GM19240 (cell line): Measurements from ENCODE around the gene SMC1B.
"Not testable (repeated sequence)": the region's sequence is repeated elsewhere in the genome, so short reads cannot be mapped to it uniquely, and the experiment has no call there.

Experiments
- DNase-seq: peaks from one replicate; pipeline ENCODE4 v3.0.0; 2011; ENCODE audit warnings: low spot score; ENCODE audit not compliant: insufficient read length

SMC1B gene

DNA sequence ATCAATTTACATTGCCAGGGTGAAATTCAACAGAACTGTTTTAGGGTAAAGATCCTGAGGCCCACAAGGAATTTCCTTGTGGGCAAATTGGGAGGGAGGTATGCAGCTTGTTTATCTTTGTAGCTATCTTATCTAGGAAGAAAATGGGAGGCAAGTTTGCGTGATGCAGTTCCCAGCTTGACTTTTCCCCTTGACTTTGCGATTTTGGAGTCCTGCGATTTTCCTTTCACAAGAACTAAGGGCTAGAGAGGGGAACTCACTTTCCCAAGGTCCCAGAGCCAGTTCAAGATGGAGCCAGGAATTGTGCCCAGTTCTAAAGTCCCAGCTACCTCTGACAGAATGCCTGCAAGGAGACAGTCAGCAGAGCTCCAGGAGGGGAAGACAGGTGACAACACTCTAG lies 30.8 kb upstream of the SMC1B start:
- DNase-seq: no peak

DNA sequence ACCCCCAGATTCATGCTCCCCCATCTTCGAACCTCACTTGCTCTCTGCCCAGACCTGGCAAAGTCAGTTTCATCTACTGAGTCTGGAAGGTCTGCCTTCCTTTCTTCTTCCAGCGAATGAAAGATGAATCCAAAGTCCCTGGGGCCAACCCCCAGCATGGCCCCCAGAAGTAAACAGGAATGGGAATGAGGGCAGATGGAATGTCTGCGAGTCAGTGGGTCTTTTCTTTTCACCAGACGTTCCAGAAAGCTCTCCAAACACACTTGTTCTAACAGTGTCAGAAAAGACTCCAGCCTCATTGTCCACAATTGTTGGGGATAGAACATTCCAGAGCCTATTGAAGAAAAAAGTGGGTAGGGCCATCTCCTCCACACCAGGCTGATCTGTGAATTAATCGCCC lies 28.7 kb upstream of the SMC1B start:
- no peak for DNase-seq

DNA sequence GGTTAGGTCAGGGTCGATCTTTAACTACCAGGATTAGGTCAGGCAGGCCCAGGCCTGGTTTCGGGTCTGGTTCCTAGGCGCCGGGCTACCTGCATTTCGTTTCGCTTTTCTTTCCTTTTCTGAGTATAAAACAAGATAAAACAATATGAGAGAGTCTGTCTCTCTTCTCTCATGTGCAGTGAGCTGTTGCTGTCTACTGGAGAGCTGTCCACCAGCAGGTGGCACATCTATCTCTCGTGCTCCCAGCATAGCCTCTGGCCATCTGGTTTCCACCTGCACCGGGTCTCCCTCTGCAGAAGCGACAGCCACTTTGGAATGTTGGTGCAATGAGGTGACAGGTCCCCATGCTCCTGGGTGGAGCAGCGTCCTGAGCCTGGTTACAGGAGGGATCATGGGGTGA lies 27.7 kb upstream of the SMC1B start:
- peak; percentile 36 for DNase-seq

DNA sequence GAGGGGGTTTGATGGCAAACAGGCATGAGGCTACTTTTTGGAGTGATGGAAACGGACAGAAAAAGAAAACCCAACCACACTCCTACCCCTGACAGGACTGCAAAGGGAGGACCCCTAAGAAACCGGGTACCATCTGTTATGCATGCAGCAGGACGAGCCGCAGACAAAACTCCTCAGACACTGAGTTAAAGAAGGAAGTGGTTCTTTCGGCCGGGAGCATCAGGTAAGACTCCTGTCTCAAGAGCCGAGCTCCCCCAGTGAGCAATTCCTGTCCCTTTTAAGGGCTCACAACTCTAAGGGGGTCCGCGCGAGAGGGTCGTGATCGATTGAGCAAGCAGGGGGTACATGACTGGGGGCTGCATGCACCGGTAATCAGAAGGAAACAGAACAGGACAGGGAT lies 27.3 kb upstream of the SMC1B start:
- DNase-seq: not testable (repeated sequence)

DNA sequence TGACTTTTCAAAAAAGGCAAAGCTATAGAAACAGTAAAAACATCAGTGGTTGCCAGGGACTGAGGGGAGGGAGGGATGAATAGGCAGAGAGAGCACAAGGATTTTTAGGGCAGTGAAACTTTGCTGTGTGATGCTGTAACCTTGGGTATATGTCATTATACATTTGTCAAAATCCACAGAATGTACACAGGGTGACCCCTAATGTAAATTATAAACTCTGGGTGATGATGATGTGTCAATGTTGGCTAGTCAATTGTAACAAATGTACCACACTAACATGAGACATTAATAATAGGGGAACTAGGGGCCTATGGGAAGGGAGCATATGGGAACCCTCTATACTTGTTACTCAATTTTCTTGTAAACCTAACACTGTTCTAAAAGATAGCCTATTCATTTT lies 24.9 kb upstream of the SMC1B start:
- DNase-seq: no peak

DNA sequence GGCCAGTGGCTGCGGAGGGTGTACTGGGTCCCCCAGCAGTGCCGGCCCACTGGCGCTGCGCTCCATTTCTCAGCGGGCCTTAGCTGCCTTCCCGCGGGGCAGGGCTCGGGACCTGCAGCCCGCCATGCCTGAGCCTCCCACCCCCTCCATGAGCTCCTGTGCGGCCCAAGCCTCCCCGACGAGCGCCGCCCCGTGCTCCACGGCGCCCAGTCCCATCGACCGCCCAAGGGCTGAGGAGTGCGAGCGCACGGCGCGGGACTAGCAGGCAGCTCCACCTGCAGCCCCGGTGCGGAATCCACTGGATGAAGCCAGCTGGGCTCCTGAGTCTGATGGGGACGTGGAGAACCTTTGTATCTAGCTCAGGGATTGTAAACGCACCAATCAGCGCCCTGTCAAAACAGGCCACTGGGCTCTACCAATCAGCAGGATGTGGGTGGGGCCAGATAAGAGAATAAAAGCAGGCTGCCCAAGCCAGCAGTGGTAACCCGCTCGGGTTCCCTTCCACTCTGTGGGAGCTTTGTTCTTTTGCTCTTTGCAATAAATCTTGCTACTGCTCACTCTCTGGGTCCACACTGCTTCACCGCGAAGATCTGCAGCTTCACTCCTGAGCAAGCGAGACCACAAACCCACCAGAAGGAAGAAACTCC lies 23.6 kb upstream of the SMC1B start:
- DNase-seq: not testable (repeated sequence)

DNA sequence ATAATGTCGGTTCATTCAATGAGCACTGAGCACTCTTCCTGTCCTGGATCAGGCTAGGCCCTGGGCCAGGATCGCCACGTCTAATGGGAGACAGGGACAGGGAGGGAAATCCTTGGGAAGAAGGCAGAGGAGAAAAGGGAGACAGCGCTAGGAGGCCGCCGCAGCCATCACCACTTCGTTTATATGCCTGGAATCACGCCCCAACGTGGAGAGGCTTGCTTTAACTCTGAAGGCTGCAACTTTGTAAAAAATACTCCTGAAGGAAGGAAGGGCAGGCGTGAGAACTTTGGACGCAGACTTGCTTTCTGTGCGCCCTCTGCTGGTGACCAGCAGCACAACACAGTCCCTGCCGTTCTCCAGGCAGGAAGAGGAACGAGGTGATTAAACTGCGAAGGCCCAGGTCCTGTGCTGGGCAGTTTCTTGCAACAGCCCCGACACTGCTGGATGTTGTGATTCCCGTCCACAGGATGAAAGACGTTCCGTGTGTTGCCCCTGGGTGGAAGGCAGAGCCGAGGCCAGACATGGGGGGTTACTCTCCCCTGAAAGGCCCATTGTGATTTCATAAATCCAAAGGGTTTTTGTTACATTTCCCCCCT lies 22.2 kb upstream of the SMC1B start:
- DNase-seq: peak; percentile 85

DNA sequence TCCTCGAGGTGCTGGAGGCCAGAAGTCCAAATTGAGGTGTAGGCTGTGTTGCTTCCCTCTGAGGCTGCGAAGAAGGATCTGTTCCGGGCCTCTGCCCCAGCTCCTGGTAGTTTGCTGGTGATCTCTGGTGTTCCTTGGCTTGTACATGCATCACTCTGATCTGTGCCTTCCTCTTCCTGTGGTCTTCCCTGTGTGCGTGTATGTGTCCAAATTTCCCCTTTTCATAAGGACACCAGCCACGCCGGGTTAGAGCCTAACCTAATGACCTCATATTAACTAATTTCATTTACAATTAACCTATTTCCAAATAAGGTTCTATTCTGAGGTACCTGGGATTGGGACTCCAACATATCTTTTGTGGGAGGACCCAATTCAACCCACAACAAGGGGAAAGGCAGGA lies 21.6 kb upstream of the SMC1B start:
- DNase-seq: no peak

DNA sequence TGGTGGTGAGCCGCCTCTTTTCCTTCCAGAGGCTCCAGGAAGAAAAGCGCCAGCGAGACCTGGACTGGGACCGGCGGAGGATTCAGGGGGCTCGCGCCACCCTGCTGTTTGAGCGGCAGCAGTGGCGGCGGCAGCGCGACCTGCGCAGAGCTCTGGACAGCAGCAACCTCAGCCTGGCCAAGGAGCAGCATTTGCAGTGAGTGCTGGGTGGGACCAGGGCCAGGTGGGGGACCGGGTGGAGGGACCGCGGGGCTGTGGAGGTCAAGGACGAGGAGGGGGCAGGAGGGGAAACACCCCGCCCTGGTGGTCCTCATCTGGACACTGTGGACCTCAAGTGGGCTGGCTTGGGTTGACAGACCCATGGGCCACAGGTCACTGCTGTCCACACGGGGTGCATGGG lies 17.5 kb upstream of the SMC1B start:
- no peak for DNase-seq

DNA sequence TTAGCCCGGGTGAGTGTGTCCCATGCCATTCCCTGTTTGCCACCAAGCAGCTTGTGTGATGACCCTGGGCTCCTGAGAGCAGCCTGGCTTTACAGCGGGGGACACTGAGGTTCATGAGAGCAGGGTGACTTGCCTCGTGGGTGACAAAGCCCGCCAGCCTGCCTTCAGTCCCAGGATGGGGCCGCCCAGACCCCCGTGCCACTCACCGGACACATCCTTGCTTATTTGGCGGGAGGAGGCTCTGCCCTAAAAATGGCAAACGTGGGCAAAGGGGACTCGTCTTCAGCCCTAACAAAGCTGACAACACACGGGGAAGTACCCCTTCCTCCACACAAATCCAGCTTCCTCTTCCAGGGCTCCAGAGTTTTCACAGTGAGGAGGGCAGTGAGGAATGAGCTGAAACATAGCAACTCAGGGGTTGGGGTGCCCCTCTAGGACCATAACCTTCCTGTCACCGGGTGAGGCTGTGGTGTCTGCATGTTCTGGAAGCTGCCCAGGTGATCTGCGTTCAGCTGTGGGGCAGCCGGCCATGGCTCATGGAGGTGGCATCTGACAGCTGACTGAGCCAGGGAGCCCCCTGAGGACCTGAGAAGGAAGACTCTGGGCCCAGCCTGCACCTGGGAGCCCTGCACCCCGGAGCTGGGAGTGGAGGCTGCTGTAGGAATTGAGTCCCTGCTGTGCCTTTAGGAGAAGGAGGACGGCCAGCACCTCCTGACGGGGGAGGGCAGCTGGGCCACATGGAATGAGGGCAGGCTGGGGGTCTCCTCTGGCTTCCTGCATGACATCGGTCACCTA lies 16.8 kb upstream of the SMC1B start:
- DNase-seq: no peak

DNA sequence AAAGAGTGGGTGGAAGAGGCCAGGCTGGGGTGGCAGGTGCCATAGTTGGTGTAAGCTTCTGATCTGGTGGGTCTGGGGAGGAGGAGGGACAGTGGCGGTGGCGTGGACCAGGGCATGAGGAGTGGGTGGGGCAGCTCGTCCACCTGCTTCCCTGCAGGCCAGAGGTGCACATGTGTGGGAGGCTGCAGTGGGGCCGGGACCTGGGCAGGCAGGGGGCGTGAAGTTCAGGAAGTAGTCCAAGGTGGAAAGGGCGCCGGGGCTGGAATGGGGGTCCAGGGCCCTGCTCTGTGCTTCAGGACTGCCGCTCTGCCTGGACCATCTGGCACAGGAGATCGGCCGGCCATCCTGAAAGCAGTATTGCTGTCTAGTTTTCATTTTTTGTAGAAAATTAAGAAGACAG lies 16.0 kb upstream of the SMC1B start:
- DNase-seq: no peak

DNA sequence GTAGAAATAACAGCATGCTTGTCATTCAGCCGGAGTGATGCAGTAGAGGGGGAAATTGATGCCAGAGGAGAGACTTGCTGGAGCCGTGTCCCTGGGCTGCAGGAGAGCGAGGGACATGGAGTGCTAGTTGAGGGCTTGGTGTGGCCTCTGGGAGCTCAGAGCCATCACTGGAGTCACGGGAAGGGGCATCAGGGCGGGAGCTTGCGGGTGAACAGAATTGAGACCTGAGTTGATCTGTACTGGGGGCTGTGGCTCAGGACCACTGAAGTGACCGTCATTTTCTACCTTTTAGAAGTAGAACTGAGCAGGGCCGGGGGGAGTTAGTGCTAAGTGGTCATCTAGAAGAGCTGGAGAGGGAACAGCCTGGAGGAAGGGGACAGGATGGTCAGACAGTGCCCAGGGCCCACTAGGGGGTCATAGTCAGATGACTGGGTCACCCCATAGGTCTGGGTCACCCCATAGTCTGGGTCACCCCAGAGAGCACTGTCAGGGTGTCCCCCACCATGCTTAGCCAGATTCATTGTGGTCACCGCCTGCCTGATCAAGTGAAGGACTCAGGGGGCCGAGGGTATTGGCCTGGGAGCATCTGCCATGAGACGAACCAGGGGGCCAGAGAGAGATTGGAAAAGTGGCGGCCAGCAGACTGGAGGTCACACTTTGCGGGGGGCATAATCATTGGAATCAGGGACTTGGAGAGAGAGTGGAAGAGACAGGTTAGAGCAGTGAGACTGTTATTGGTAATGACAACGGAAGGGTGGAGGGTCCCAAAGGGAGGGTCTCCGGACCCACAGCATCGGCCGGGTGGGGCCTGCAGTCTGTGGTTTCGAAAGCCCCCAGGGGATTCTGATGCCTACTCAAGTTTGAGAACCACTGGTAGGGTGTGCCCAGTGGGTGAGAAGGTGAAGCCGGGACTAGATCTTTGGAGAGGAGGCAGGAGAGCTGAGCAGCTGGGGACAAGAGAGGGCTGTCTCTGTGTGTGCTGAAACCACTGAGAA lies 15.3 kb upstream of the SMC1B start:
- no peak for DNase-seq

DNA sequence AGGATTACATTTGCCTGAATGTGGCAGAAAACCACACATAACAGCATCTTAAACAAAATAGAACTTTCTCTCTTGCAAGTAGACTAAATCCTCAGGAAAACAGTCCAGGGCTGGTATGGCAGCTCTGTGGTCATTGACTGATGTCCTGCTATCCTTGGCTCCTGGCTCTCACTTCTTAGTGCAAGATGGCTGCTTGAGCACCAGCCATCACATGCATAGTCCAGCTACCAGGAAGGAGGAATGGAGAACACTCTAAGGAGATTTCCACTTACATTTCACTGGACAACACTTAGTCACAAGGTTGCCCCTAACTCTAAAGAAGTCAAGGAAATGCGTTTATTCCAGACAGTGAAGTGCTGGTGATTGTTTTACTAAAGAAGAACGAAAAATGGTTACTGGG lies 13.7 kb upstream of the SMC1B start:
- DNase-seq: no peak

DNA sequence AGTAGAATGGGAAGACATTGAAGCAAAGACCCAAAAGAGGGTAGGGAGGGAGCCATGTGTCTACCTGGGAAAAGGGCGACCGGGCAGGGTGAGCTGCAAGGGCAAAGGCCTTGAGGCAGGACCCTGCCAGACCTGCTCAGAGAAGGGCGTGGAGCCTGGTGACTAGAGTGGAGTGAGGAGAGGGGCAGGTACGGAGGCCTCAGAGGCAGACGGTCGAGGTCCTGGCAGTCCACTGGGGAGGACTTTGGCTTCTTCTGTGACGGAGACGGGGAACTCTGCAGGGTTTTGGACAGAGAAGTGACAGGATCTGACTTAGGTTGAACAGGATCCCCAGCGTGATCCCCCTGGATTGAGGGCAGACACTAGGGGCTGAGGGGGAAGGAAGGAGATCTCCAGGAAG lies 13.0 kb upstream of the SMC1B start:
- no peak for DNase-seq

DNA sequence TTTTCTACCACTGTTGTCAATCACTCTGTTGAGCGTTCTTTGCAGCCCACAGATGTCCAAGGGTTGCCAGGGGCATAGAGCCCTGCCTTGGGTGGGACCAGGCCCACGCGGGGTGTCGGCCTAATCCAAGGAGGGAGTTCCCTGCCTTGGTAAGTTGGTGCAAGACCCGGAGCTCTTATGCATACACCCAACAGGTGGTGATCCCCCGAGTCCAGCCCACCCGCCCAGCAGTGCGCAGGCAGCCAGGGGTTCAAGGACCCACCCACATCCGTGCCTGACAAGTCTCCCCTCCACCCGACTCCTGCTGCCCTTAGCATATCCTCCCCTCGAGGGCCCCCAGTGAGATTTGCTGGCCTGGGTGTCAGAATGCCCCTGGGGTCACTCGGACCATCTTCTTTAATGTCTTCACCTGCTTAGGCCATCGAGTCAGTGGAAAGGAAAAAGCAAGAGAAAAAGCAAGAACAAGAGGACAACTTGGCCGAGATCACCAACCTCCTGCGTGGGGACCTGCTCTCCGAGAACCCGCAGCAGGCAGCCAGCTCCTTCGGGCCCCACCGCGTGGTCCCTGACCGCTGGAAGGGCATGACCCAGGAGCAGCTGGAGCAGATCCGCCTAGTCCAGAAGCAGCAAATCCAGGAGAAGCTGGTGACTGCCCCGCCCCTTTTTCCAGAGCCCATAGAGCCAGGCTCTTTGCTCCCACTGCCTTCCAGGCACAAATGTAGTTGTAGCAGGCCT lies 12.3 kb upstream of the SMC1B start:
- DNase-seq: no peak

DNA sequence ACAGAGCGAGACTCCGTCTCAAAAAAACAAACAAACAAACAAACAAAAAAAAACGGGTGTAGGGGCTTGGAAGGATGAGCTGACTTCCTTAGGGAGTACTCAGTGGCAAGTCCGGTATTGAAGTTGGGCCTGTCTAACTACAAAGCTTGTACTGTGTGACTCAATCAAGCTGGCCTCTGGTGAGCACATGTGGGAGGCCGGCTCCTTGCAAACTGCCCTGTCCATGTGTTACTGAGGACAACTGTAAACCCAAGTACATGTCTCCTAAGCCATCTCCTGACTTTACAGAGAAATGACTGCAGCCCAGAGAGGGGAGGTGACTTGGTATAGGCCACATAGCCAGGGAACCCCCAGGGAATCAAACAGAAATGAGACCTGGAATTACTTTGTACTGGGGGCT lies 11.7 kb upstream of the SMC1B start:
- no peak for DNase-seq

DNA sequence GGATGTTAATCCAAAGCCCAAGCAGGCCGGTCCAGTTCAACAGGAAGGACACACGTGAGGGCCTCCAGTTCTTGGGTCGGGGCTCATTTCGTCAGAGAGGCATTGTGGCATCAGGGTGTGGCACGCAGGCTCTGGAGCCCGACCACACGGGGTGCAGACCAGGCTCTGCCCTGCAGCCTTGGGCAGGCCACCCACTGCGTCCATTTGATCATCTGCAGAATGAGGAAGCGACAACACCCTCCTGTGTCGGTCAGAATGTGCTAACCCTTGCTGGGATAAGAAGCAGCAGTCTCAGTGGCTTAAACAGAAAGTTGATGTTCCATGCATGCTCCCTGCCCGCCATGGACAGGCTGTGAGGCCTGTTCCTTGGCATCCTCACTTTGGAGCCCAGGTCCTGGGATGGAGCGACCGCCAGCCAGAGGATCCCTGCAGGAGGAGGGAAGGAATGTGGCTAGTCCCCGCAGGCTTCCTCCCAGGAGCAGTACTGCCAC lies 10.9 kb upstream of the SMC1B start:
- no peak for DNase-seq

DNA sequence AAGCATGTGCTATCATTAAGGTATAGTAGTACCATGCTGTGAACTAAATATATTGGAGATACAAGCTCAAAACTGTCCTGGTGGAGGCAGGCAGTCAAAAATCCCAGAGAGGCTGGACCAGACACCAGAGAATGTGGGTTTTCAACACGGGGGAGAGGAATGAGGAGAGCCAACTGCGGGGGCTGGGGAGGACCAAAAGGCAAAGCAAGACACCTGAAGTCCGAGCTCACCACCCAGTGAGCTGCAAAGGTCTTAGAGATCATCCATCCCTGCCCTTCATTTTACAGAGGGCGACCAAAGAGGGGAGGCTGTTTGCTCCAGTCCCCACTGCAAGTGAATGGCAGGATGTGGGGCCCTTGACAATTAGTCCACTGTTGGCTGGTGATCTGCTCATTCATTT lies 10.1 kb upstream of the SMC1B start:
- no peak for DNase-seq

DNA sequence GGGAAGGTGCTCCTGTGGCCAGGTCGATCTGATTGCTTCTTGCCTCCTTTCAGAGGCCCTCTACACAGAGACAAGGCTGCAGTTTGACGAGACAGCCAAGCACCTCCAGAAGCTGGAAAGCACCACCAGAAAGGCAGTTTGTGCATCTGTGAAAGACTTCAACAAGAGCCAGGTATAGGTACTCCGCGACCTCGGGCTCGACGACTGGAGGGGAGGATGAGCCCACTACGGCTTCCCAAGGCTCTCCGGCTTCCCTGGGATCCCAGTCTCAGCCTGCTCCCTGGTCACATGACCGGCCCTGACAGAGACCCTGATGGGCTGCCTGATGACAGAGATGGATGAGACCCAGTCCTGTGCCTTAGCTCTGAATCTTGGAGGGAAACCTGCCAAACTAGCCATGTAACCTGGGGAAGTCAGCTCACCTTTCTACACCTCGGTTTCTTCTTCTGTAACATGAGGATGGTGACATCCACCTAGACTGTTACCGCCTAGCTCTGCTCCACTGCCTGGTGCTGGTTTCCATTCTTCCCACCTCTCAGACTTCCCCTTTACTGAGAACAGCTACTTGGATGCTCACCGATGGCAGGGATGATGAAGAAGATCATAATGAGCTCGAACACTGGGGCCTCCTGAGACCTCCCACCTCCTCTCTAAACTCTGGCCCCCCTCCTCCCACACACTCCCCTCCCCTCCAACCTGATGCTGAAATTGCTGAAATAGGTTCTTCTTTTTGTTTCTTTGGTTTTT lies 9.0 kb upstream of the SMC1B start:
- no peak for DNase-seq
